Sigmoid colon (tissue), 7 donors: ENCODE measurements around the gene KCNIP3. TPM values are rescaled to one million over a fixed set of nuclear protein-coding genes. Genes with fewer than 3 reads are reported as not detected.
A peak's percentile ranks its signal among the peaks of the same experiment; 100 is the strongest.

ENCODE experiments used
- DNase-seq: peaks from one replicate; pipeline ENCODE4 v3.0.0-alpha.2; 2019
- H3K27ac ChIP-seq, 4 donors: fragments of 200-600 bp; sonication (generic); one replicate each; pipeline ENCODE4 v1.5.1; 2016 to 2019; ENCODE audit warnings: mild to moderate bottlenecking in 1 of 4
- H3K27me3 ChIP-seq, 3 donors: fragments of 200-600 bp; sonication (generic); one replicate each; pipeline ENCODE4 v1.5.1; 2019; ENCODE audit warnings: mild to moderate bottlenecking in 1 of 3
- H3K36me3 ChIP-seq, 4 donors: fragments of 200-600 bp; sonication (generic); one replicate each; pipeline ENCODE4 v1.5.1; 2016 to 2019
- H3K4me1 ChIP-seq, 4 donors: fragments of 200-600 bp; sonication (generic); one replicate each; pipeline ENCODE4 v1.5.1; 2017 to 2019
- H3K4me3 ChIP-seq, 4 donors: fragments of 200-600 bp; sonication (generic); one replicate each; pipeline ENCODE4 v1.5.1; 2017 to 2019; ENCODE audit warnings: mild to moderate bottlenecking in 2 of 4, moderate library complexity in 1 of 4
- H3K9me3 ChIP-seq, 4 donors: fragments of 200-600 bp in 3 of 4; sonication (generic) in 3 of 4; one replicate each; pipeline versions ENCODE4 v1.5.1 to v1.6.1; 2013 to 2019
- CTCF ChIP-seq, 4 experiments: fragments of 450-650 bp in 3 of 4; fragments of 200-600 bp in 1 of 4; IDR thresholded peaks; one replicate each; pipeline ENCODE4 v1.5.1; 2016 to 2019; ENCODE audit warnings: antibody characterized with exemption in 4 of 4, mild to moderate bottlenecking in 3 of 4, moderate library complexity in 2 of 4
- EP300 ChIP-seq, 4 donors: sonication (generic); formaldehyde crosslinking; IDR thresholded peaks; one replicate each; pipeline ENCODE4 v1.6.1; 2017; ENCODE audit warnings: antibody characterized with exemption in 4 of 4
- POLR2A ChIP-seq, 2 donors: fragments of 450-650 bp; IDR thresholded peaks; one replicate each; pipeline ENCODE4 v1.6.1; 2016; ENCODE audit warnings: antibody characterized with exemption in 2 of 2, mild to moderate bottlenecking in 2 of 2, moderate library complexity in 2 of 2
- POLR2AphosphoS5 ChIP-seq, 4 donors: sonication (generic); formaldehyde crosslinking; IDR thresholded peaks; one replicate each; pipeline ENCODE4 v1.6.1; 2017; ENCODE audit warnings: antibody characterized with exemption in 4 of 4
- WGBS, 2 donors: extraction: QIAGEN DNeasy Blood & Tissue Kit; methylation state at CpG; one replicate each; pipeline ENCODE4 v1.1.7; 2013; 5-methylcytosine and 5-hydroxymethylcytosine counted together
- intact Hi-C: fragments of 100-400 bp; cut with DNase I; formaldehyde crosslinking; loops from one replicate; pipeline ENCODE4 v1.15.1; 2023
- polyA plus RNA-seq, 3 donors: library from polyadenylated mRNA; stranded (reverse); fragments of 200-250 nt; gene quantifications; one replicate each; pipeline ENCODE4 v1.2.3, GENCODE V29; 2013
- total RNA-seq, 4 donors: library from RNA; depleted of rRNA; stranded (reverse); fragments of >200 nt; gene quantifications; one replicate each; pipeline ENCODE4 v1.1.0, GENCODE V29; 2016
- donor health status: healthy with polysubstance abuse.
- donor health status: Bipolar disorder and iron deficiency.
- donor health status: healthy.

KCNIP3 gene
- total and polyA plus RNA-seq, 7 donors = 1.8 to 23.8 (median 11.8) TPM

GRCh38 chr2:95392320-95392719, 95.2 kb downstream of the KCNIP3 start:
- intact Hi-C loops = no loop called here
- 90 to 96% methylated on average over 6 of the region's 6 CpGs for WGBS, 2 donors
- DNase-seq = peak; percentile 22

GRCh38 chr2:95392730-95393455, 95.7 kb downstream of the KCNIP3 start:
- intact Hi-C loops = no loop called here
- H3K27ac ChIP-seq = no peak overlapping the region
- TF ChIP-seq POLR2AphosphoS5 (IDR thresholded peaks at IDR 0.05) = no peak
- TF ChIP-seq CTCF (IDR thresholded peaks at IDR 0.05) = no peak
- no peak for TF ChIP-seq EP300 (IDR thresholded peaks at IDR 0.05)
- no peak for TF ChIP-seq POLR2A (IDR thresholded peaks at IDR 0.05)
- H3K36me3 ChIP-seq = no peaks in the 10 kb centered on the region
- H3K4me1 ChIP-seq = peaks cover 0 to 8% (median 6%) of the 10 kb centered on the region in 4 donors
- H3K27me3 ChIP-seq = peaks cover 0 to 7% (median 0%) of the 10 kb centered on the region in 3 donors
- peak; percentile 26 for DNase-seq
- no peak overlapping the region for H3K4me3 ChIP-seq
- H3K9me3 ChIP-seq = no peaks in the 10 kb centered on the region
- WGBS, 2 donors = 92% methylated on average over 8 of the region's 8 CpGs

More at GRCh38 chr2:95392320-95392719, 95.2 kb downstream of the KCNIP3 start:
- no peak overlapping the region for H3K27ac ChIP-seq
- peaks cover 0 to 7% (median 0%) of the 10 kb centered on the region in 3 donors for H3K27me3 ChIP-seq
- peaks cover 0 to 8% (median 6%) of the 10 kb centered on the region in 4 donors for H3K4me1 ChIP-seq
- H3K9me3 ChIP-seq = no peaks in the 10 kb centered on the region
- no peaks in the 10 kb centered on the region for H3K36me3 ChIP-seq
- no peak for TF ChIP-seq POLR2AphosphoS5 (IDR thresholded peaks at IDR 0.05)
- no peak for TF ChIP-seq EP300 (IDR thresholded peaks at IDR 0.05)
- no peak for TF ChIP-seq CTCF (IDR thresholded peaks at IDR 0.05)
- no peak for TF ChIP-seq POLR2A (IDR thresholded peaks at IDR 0.05)
- no peak overlapping the region for H3K4me3 ChIP-seq

- intact Hi-C loops = no loop called here
- Histone ChIP-seq H3K4me1 (peaks cover 0 to 6% (median 3%) of the 10 kb centered on the region in 4 donors), H3K36me3 (no peaks in the 10 kb centered on the region), H3K9me3 (no peaks in the 10 kb centered on the region), H3K27ac (no peak overlapping the region), H3K4me3 (no peak overlapping the region), H3K27me3 (no peaks in the 10 kb centered on the region)
- DNase-seq = no peak
- WGBS, 2 donors = 95 to 96% methylated on average over 6 of the region's 6 CpGs
- no peak for TF ChIP-seq EP300 (IDR thresholded peaks at IDR 0.05)
- TF ChIP-seq POLR2A (IDR thresholded peaks at IDR 0.05) = no peak
- no peak for TF ChIP-seq POLR2AphosphoS5 (IDR thresholded peaks at IDR 0.05)
- TF ChIP-seq CTCF (IDR thresholded peaks at IDR 0.05) = no peak
Observed at GRCh38 chr2:95393901-95394300, 96.8 kb downstream of the KCNIP3 start.

- WGBS, 2 donors = 96% methylated on average over 7 of the region's 7 CpGs
- no peak overlapping the region for H3K27ac ChIP-seq
- intact Hi-C loops = no loop called here
- no peak overlapping the region for H3K4me3 ChIP-seq
- DNase-seq = no peak
- H3K27me3 ChIP-seq = no peaks in the 10 kb centered on the region
- H3K36me3 ChIP-seq = no peaks in the 10 kb centered on the region
- H3K4me1 ChIP-seq = peaks cover 0 to 25% (median 18%) of the 10 kb centered on the region in 4 donors
- TF ChIP-seq EP300 (IDR thresholded peaks at IDR 0.05) (no peak), POLR2AphosphoS5 (IDR thresholded peaks at IDR 0.05) (no peak), POLR2A (IDR thresholded peaks at IDR 0.05) (no peak), CTCF (IDR thresholded peaks at IDR 0.05) (no peak)
- H3K9me3 ChIP-seq = no peaks in the 10 kb centered on the region
Observed at GRCh38 chr2:95399061-95399460, 101.9 kb downstream of the KCNIP3 start.
